ENCODE data around the gene FILIP1.

FILIP1 gene

DNA sequence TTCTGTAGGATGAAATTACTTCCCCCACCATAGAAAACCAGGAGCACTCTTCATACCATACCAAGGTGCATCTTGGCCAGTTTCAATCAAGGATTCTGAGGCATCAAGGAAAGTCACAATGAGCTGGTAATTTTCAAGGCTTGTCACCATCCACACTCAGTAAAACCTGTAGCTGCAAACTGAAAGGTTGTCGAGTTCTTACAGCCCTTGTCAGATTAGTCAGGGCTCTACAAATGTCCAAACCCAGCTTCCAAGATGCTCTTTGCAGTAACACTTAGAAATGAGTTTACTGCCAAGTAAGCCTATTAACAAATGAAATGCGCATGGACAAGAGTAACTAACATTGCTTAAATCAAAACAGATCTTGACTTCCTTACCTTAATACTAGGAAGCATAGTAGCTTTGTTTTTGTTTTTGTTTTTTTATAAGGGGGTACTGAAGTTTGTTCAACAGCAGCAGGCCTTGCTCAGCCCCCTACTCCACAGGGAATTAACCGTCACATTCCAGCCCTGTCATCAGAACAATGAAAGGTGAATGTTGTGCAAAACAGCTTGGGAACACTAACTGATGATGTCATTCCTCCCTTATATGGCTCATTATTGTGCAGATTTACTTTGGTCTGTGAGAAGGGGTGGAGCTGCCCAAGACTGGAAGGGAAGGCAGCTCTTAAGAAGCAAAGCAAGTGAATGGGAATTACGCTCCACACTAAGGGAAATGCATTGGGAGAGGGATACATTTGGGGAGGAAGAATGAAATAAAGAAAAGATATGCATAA lies 159.1 kb downstream of the FILIP1 start:
- no peak for DNase-seq (ENCODE audit: low read depth in 2 of 2)

- no peak for DNase-seq (ENCODE audit: low read depth in 2 of 2)
Measured at GRCh38 chr6:75333676-75334200, 159.9 kb downstream of the FILIP1 start.

- DNase-seq (ENCODE audit: low read depth in 2 of 2), result no peak
Measured at GRCh38 chr6:75331151-75331550, 162.4 kb downstream of the FILIP1 start.

- DNase-seq (ENCODE audit: low read depth in 2 of 2), result no peak
Measured at GRCh38 chr6:75329703-75330102, 163.9 kb downstream of the FILIP1 start.

GRCh38 chr6:75327807-75328206 lies 165.8 kb downstream of the FILIP1 start:
- DNase-seq (ENCODE audit: low read depth in 2 of 2), result no peak

DNA sequence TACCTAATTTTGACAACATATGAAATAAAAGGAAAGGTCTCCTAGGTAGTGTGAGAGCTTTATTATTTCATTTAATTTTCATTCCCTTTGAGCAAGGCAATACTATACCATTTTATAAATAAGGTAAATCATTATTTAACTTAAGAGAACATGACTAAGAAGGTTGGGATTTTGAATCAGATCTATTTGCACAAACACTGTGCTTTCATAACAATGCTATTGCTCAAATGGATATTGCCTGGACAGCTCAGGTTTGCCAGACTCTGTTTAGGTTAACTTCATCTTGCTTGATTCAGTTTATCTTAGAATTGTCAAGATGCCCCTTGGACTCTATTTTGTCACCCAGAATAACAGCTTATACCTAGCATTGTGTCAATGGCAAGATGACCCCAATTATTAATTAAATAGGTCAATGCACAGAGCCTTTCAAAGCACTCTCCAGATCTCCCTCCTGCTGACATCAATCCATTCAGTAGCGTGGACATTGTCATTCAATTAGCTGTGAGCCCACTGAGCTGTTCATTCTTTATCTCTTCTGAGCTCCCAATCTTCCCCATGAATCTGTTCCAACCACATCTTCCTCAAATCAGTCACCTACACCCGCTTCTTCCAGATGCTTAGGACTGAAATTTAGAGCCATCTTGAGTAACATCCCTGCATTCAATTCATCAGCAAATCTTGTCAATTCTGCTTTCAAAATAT lies 166.9 kb downstream of the FILIP1 start:
- no peak for DNase-seq (ENCODE audit: low read depth in 2 of 2)

DNA sequence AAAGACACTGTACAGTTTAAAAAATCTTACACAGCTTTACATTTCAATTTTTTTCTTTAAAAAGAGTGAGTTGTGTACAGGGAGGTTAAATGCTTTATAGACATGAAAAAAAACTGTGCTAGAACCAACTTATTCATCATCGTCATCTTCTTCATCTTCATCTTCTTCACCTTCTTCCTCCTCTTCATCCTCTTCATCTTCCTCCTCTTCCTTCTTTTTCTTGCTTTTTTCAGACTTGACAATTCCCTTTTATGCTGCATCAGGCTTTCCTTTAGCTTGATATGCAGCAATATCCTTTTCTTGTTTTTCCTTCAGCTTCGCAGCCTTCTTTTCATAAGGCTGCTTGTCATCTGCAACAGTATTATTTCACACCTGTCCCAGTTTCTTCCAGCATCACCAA lies 174.7 kb downstream of the FILIP1 start:
- DNase-seq (ENCODE audit: low read depth in 2 of 2), result no peak

DNA sequence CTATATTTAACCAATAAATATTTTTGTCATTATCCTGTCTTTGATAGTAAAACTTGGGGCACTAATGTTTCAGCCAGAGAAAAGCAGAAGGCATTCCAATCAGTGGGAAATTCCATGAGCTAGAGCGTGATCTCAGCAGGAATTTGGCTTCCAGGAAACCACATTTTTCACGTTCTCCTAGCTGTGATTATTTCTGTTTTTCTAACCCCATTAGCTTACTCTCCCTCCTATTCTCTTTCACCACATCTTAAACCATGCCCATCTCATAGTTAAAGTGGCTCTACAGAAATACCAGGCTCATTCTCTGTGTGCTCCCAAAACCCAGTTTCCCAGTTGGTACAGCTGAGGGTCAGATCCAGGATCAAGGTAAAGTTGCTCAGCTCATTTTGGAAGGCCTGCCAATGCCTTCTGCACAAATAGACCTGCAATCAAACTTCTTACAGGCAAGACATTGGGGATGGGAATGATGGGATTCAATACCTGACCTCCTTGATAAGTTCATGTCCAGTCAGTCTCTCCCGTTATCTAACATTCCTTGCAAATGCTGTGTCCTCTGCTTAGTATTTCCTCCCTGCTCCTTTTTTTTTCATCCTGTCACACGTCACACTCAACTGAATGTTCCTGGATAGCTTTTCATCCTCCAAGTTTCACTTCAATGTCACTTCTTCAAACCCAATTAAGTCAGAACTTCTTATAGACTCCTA lies 175.9 kb downstream of the FILIP1 start:
- DNase-seq (ENCODE audit: low read depth in 2 of 2), result no peak

DNA sequence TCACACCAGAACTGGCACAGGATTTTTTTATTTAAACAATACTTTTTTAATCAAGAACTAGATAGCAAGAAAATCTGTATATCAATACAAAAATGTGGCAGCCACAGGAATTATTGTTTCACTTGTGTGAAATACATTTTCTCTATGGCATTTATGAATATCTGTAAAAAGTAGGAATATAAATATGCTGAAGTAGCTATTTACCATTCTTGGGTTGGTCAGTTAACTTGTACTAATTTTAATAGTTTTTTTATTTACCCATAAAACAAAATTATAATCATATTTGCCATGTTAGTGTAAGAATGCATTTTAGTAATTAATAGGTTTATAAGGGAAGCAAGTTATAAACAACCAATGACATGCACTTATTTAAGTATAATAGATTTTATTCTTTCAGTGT lies 177.6 kb downstream of the FILIP1 start:
- DNase-seq (ENCODE audit: low read depth in 2 of 2), result no peak

- no peak for DNase-seq (ENCODE audit: low read depth in 2 of 2)
Measured at GRCh38 chr6:75308250-75308988, 185.2 kb downstream of the FILIP1 start.

- DNase-seq (ENCODE audit: low read depth in 2 of 2), result no peak
Measured at GRCh38 chr6:75307364-75308004, 186.1 kb downstream of the FILIP1 start.

DNA sequence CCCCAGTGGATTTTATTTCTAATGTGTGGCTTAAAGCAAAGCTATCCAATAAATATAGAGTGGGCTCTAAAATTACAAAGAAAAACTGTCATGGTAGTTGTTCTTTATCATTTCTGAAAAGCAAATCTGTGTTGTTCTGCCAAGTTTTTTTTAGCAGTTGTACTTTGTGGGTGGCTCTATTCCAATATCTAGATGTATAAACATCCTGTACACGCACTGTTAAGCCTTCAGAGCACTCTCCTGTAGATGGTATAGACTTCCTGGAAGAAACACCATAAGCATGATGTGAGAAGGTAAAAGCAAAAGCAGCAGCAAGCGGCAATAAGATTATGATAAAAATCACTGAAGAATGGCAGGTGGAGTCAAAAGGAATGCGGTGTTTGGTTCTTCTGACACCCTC lies 187.5 kb downstream of the FILIP1 start:
- DNase-seq (ENCODE audit: low read depth in 2 of 2), result no peak

- no peak for DNase-seq (ENCODE audit: low read depth in 2 of 2)
Measured at GRCh38 chr6:75305573-75305972, 188.0 kb downstream of the FILIP1 start.

DNA sequence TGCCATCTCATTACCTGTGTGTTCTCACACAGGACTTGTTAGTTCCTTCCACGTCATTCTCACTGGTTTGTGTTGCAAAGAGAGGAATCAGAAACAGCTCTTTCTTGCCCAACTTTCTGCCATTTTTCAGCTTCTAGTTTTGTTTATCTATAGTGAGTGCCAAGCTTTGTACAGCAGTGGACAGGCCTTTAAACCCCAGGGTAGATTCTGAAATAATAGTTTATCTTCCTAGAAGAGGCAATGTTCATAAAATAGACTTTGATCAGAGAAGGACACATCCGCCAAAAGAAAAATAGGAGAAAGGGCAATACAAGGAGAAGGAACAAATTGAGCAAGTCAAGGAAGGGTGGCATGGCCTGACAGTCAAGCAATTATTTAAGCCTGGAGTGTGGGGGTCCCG lies 191.3 kb downstream of the FILIP1 start:
- DNase-seq (ENCODE audit: low read depth in 2 of 2), result no peak

GRCh38 chr6:75301537-75301936 lies 192.1 kb downstream of the FILIP1 start:
- no peak for DNase-seq (ENCODE audit: low read depth in 2 of 2)

GRCh38 chr6:75301088-75301487 lies 192.5 kb downstream of the FILIP1 start:
- DNase-seq (ENCODE audit: low read depth in 2 of 2), result no peak

DNA sequence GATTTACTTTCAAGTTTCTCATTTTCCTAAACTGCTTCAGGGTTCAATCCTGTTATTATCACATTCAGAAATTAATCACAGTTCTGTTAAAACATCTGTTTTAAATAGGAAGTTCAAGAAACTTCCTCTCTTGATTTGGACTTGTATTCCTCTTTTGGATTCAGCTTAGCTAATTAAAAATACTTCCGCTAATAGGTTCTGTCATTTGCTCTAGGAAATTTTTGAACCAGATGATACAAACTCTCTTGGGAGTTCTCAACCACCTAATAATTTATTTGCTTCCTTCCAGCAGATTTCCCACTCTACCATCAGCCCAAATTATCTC lies 193.1 kb downstream of the FILIP1 start:
- DNase-seq (ENCODE audit: low read depth in 2 of 2), result no peak

- DNase-seq (ENCODE audit: low read depth in 2 of 2), result no peak
Measured at GRCh38 chr6:75299801-75300530, 193.6 kb downstream of the FILIP1 start.

DNA sequence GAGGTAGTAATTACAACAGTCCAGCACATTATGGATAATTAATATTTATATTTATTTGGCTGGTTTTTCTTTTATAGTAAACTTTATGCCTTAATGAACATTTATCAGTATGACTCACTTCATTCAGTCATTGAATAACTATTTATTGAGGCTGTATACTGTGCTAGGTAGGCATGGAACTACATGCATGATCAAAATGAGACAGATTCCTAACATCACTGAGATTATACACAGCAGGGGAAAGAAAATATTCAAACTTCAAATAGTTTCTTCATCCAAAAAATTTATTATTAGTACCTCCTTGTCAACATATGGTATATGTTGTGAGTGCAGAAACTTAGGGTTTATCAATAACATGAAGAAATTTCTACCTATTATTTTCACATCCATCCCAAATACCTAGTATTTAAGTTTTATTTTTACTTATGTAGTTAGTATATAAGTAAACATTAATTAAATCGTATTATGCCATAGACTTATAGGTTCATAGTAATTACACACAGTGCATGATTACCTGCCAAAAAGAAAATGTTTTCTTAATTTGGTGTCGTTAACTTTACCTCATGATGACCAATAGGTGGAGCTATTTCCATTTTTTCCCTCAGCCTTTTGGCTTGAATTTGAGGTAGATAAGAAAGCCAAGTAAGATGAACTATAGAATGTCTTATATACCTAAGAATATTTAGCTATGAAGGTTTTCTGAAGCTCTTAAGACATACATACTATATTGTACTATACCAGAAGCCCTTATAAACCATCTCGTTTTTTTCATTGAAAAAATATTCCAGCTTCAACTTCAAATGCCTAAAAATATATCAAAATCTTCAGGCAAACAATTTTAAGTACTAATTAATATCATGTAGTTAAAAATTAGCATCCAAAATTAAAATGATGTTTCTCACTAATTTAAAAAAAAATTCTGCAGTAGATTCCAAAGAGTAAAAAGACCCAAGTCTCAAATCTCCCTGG lies 196.5 kb downstream of the FILIP1 start:
- no peak for DNase-seq (ENCODE audit: low read depth in 2 of 2)

- DNase-seq (ENCODE audit: low read depth in 2 of 2), result no peak
Measured at GRCh38 chr6:75292555-75292954, 201.0 kb downstream of the FILIP1 start.
